DND-41 (cell line): ENCODE results near the gene GIPC3.

ENCODE experiments used
- ATAC-seq: fragments of 200-7000 bp; cut with Tn5 transposase; 3 replicates; pipeline ENCODE4 v1.9.1; 2021; ENCODE audit warnings: low read depth; ENCODE audit not compliant: insufficient read depth
- DNase-seq: peaks from one replicate; pipeline ENCODE4 v3.0.0-alpha.2; 2020
- H2AFZ ChIP-seq: 2 replicates; pipeline ENCODE4 v1.6.0; 2012; ENCODE audit warnings: low read depth, low read length
- H3K27ac ChIP-seq: 2 replicates; pipeline ENCODE4 v1.5.1; 2012; ENCODE audit warnings: low read length, inconsistent platforms
- H3K27me3 ChIP-seq: fragments of 200-600 bp; sonication (generic); 2 replicates; pipeline ENCODE4 v1.6.0; 2012; ENCODE audit warnings: low read length, mild to moderate bottlenecking, inconsistent platforms; ENCODE audit not compliant: insufficient read depth, poor library complexity
- H3K36me3 ChIP-seq: 2 replicates; pipeline ENCODE4 v1.5.1; 2012; ENCODE audit warnings: low read length, inconsistent platforms; ENCODE audit not compliant: insufficient read depth
- H3K4me1 ChIP-seq: 2 replicates; pipeline ENCODE4 v1.5.1; 2012; ENCODE audit warnings: mild to moderate bottlenecking, low read length; ENCODE audit not compliant: insufficient read depth
- H3K4me2 ChIP-seq: 2 replicates; pipeline ENCODE4 v1.6.0; 2012; ENCODE audit warnings: mild to moderate bottlenecking, moderate library complexity, low read length, inconsistent platforms; ENCODE audit not compliant: insufficient read depth
- H3K4me3 ChIP-seq, 2 experiments: fragments of 200-600 bp in 1 of 2; shearing (Covaris generic) in 1 of 2; 2 replicates each; pipeline ENCODE4 v1.5.1; 2012 to 2016; ENCODE audit warnings: inconsistent platforms in 2 of 2, low read length in 2 of 2, mild to moderate bottlenecking in 2 of 2, low read depth in 1 of 2, moderate library complexity in 1 of 2
- H3K79me2 ChIP-seq: 2 replicates; pipeline ENCODE4 v1.6.0; 2012; ENCODE audit warnings: low read length, inconsistent platforms; ENCODE audit not compliant: insufficient read depth
- H3K9ac ChIP-seq: 2 replicates; pipeline ENCODE4 v1.6.0; 2012; ENCODE audit warnings: low read depth, mild to moderate bottlenecking, inconsistent platforms, low read length, moderate library complexity
- H3K9me3 ChIP-seq: 2 replicates; pipeline ENCODE4 v1.5.1; 2012; ENCODE audit warnings: low read length, moderate library complexity, mild to moderate bottlenecking, inconsistent platforms; ENCODE audit not compliant: insufficient read depth, severe bottlenecking
- H4K20me1 ChIP-seq: 2 replicates; pipeline ENCODE4 v1.6.0; 2012; ENCODE audit warnings: low read length; ENCODE audit not compliant: insufficient read depth
- EZH2 ChIP-seq: IDR thresholded peaks from 3 replicates; pipeline ENCODE4 v1.6.1; 2012; ENCODE audit warnings: borderline replicate concordance, low read depth, mild to moderate bottlenecking, moderate library complexity, low read length, inconsistent platforms; ENCODE audit not compliant: severe bottlenecking
- TF ChIP-seq, protein P1 (sequence below): IDR thresholded peaks from 2 replicates; pipeline ENCODE4 v1.5.1; 2012; ENCODE audit warnings: borderline replicate concordance, low read length, moderate library complexity, mild to moderate bottlenecking; ENCODE audit not compliant: poor library complexity, severe bottlenecking; ENCODE audit errors: extremely low read depth

The GIPC3 gene

DNA sequence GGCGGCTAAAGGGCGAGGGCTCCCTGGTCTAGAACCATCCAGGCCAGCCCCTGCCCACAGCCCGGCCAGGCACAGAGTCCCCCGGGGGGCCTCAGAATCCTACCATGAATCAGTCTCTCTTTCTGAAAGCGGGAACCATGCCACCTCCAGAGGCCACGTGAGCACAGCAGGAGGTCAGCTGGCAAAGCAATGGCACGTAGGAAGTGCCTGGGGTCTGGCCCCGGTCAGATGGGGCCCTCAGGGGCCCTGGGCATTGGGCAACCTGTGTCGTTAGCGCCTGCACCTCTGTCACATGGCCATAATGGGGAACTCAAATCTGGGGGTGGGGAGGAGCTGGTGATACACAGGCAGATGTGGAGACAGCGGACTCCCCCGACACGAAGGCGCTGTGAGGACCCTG lies 36.7 kb upstream of the GIPC3 start:
- peaks cover 15% of the 10 kb centered on the region for H3K79me2 ChIP-seq
- TF ChIP-seq, protein P1, sequence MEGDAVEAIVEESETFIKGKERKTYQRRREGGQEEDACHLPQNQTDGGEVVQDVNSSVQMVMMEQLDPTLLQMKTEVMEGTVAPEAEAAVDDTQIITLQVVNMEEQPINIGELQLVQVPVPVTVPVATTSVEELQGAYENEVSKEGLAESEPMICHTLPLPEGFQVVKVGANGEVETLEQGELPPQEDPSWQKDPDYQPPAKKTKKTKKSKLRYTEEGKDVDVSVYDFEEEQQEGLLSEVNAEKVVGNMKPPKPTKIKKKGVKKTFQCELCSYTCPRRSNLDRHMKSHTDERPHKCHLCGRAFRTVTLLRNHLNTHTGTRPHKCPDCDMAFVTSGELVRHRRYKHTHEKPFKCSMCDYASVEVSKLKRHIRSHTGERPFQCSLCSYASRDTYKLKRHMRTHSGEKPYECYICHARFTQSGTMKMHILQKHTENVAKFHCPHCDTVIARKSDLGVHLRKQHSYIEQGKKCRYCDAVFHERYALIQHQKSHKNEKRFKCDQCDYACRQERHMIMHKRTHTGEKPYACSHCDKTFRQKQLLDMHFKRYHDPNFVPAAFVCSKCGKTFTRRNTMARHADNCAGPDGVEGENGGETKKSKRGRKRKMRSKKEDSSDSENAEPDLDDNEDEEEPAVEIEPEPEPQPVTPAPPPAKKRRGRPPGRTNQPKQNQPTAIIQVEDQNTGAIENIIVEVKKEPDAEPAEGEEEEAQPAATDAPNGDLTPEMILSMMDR = no peak
- TF ChIP-seq EZH2 = no peak
- peaks cover 6% of the 10 kb centered on the region for H3K4me1 ChIP-seq
- no peak overlapping the region for H3K27ac ChIP-seq
- ATAC-seq = no peak
- H3K9ac ChIP-seq = no peak overlapping the region
- no peaks in the 10 kb centered on the region for H3K9me3 ChIP-seq
- H3K4me2 ChIP-seq = no peak overlapping the region
- no peak overlapping the region for H3K4me3 ChIP-seq
- H3K36me3 ChIP-seq = peaks cover 47% of the 10 kb centered on the region
- H3K27me3 ChIP-seq = no peaks in the 10 kb centered on the region
- H4K20me1 ChIP-seq = peaks cover 38% of the 10 kb centered on the region
- no peak overlapping the region for H2AFZ ChIP-seq
- DNase-seq = no peak

DNA sequence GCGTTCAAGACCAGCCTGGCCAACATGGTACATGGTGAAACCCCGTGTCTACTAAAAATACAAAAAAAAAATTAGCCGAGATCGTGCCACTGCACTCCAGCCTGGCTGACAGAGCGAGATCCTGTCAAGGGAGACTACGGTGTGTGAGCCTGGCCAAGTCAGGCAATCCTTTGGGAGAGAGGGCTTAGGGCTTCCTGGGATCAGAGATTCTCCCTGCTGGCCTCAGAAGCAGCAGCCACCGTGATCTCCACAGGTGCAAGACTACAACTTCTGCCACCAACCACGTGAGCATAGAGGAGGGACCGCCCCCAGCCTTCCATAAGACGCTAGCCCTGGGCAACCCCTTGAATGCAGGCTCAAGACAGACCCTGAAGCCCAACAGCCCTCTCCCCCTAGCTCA lies 35.5 kb upstream of the GIPC3 start:
- Histone ChIP-seq H3K27ac (no peak overlapping the region), H3K27me3 (no peaks in the 10 kb centered on the region), H2AFZ (no peak overlapping the region), H4K20me1 (peaks cover 39% of the 10 kb centered on the region), H3K9me3 (no peaks in the 10 kb centered on the region), H3K9ac (no peak overlapping the region), H3K4me2 (no peak overlapping the region), H3K36me3 (peaks cover 38% of the 10 kb centered on the region), H3K4me1 (peaks cover 18% of the 10 kb centered on the region), H3K79me2 (peaks cover 19% of the 10 kb centered on the region), H3K4me3 (no peak overlapping the region)
- ATAC-seq (no peak), DNase-seq (no peak)
- TF ChIP-seq, protein P1 = no peak
- no peak for TF ChIP-seq EZH2

- Histone ChIP-seq H3K36me3 (peaks cover 27% of the 10 kb centered on the region), H2AFZ (no peak overlapping the region), H3K27ac (no peak overlapping the region), H3K27me3 (no peaks in the 10 kb centered on the region), H4K20me1 (peaks cover 32% of the 10 kb centered on the region), H3K79me2 (peaks cover 30% of the 10 kb centered on the region), H3K4me2 (no peak overlapping the region), H3K4me3 (no peak overlapping the region), H3K9ac (no peak overlapping the region), H3K9me3 (no peaks in the 10 kb centered on the region), H3K4me1 (peaks cover 32% of the 10 kb centered on the region)
- no peak for TF ChIP-seq EZH2
- TF ChIP-seq, protein P1 = no peak
- ATAC-seq (no peak), DNase-seq (no peak)
Observed at GRCh38 chr19:3550947-3551791, 34.1 kb upstream of the GIPC3 start.

- Histone ChIP-seq H3K27me3 (no peaks in the 10 kb centered on the region), H3K4me1 (peaks cover 37% of the 10 kb centered on the region), H3K9me3 (no peaks in the 10 kb centered on the region), H3K4me2 (no peak overlapping the region), H3K4me3 (no peak overlapping the region), H3K36me3 (peaks cover 22% of the 10 kb centered on the region), H2AFZ (no peak overlapping the region), H3K79me2 (peaks cover 36% of the 10 kb centered on the region), H3K27ac (no peak overlapping the region), H3K9ac (no peak overlapping the region), H4K20me1 (peaks cover 34% of the 10 kb centered on the region)
- no peak for ATAC-seq
- TF ChIP-seq, protein P1 = no peak
- TF ChIP-seq EZH2 = no peak
- no peak for DNase-seq
Observed at GRCh38 chr19:3551792-3552095, 33.5 kb upstream of the GIPC3 start.
